Measurements from ENCODE around the gene INTS6.

INTS6 gene

GRCh38 chr13:51477653-51478324, 25.0 kb upstream of the INTS6 start:
- no peak for TF ChIP-seq JUND (IDR thresholded peaks at IDR 0.05; ENCODE audit: low read depth)
- no peak for DNase-seq (ENCODE audit: low read depth in 1 of 2, low spot score in 1 of 2)
- in situ Hi-C loops (cut with HindIII; ENCODE audit: low pct_unique_long_range_greater_than_20kb, low sequenced_read_pairs): no loop called here

GRCh38 chr13:51477149-51477548, 24.3 kb upstream of the INTS6 start:
- in situ Hi-C loops (cut with HindIII; ENCODE audit: low pct_unique_long_range_greater_than_20kb, low sequenced_read_pairs): no loop called here
- no peak for TF ChIP-seq JUND (IDR thresholded peaks at IDR 0.05; ENCODE audit: low read depth)
- no peak for DNase-seq (ENCODE audit: low read depth in 1 of 2, low spot score in 1 of 2)

GRCh38 chr13:51475727-51476501, 23.1 kb upstream of the INTS6 start:
- in situ Hi-C loops (cut with HindIII; ENCODE audit: low pct_unique_long_range_greater_than_20kb, low sequenced_read_pairs): no loop called here
- no peak for DNase-seq (ENCODE audit: low read depth in 1 of 2, low spot score in 1 of 2)
- no peak for TF ChIP-seq JUND (IDR thresholded peaks at IDR 0.05; ENCODE audit: low read depth)

- no peak for TF ChIP-seq JUND (IDR thresholded peaks at IDR 0.05; ENCODE audit: low read depth)
- no peak for DNase-seq (ENCODE audit: low read depth in 1 of 2, low spot score in 1 of 2)
- in situ Hi-C loops (cut with HindIII; ENCODE audit: low pct_unique_long_range_greater_than_20kb, low sequenced_read_pairs): no loop called here
Measured at GRCh38 chr13:51469790-51470189, 17.0 kb upstream of the INTS6 start.

- DNase-seq (ENCODE audit: low read depth in 1 of 2, low spot score in 1 of 2): no peak
Measured at GRCh38 chr13:51467730-51468129, 14.9 kb upstream of the INTS6 start.

GRCh38 chr13:51465124-51465523, 12.3 kb upstream of the INTS6 start:
- in situ Hi-C loops (cut with HindIII; ENCODE audit: low pct_unique_long_range_greater_than_20kb, low sequenced_read_pairs): no loop called here
- no peak for DNase-seq (ENCODE audit: low read depth in 1 of 2, low spot score in 1 of 2)
- no peak for TF ChIP-seq JUND (IDR thresholded peaks at IDR 0.05; ENCODE audit: low read depth)

More at GRCh38 chr13:51467730-51468129, 14.9 kb upstream of the INTS6 start:
- in situ Hi-C loops (cut with HindIII; ENCODE audit: low pct_unique_long_range_greater_than_20kb, low sequenced_read_pairs): no loop called here
- no peak for TF ChIP-seq JUND (IDR thresholded peaks at IDR 0.05; ENCODE audit: low read depth)

- TF ChIP-seq JUND (IDR thresholded peaks at IDR 0.05; ENCODE audit: low read depth): no peak
- in situ Hi-C loops (cut with HindIII; ENCODE audit: low pct_unique_long_range_greater_than_20kb, low sequenced_read_pairs): no loop called here
- no peak for DNase-seq (ENCODE audit: low read depth in 1 of 2, low spot score in 1 of 2)
Measured at GRCh38 chr13:51457086-51457815, 4.4 kb upstream of the INTS6 start.

- no peak for TF ChIP-seq JUND (IDR thresholded peaks at IDR 0.05; ENCODE audit: low read depth)
- in situ Hi-C loops (cut with HindIII; ENCODE audit: low pct_unique_long_range_greater_than_20kb, low sequenced_read_pairs): no loop called here
- DNase-seq (ENCODE audit: low read depth in 1 of 2, low spot score in 1 of 2): no peak
Measured at GRCh38 chr13:51456510-51456909, 3.7 kb upstream of the INTS6 start.

- no peak for TF ChIP-seq JUND (IDR thresholded peaks at IDR 0.05; ENCODE audit: low read depth)
- in situ Hi-C loops (cut with HindIII; ENCODE audit: low pct_unique_long_range_greater_than_20kb, low sequenced_read_pairs): no loop called here
- DNase-seq (ENCODE audit: low read depth in 1 of 2, low spot score in 1 of 2): no peak
Measured at GRCh38 chr13:51455532-51455931, 2.7 kb upstream of the INTS6 start.

GRCh38 chr13:51453959-51454703, 1.3 kb upstream of the INTS6 start:
- in situ Hi-C loops (cut with HindIII; ENCODE audit: low pct_unique_long_range_greater_than_20kb, low sequenced_read_pairs): no loop called here

GRCh38 chr13:51453207-51453958, 547 bp upstream of the INTS6 start:
- in situ Hi-C loops (cut with HindIII; ENCODE audit: low pct_unique_long_range_greater_than_20kb, low sequenced_read_pairs): no loop called here
- no peak for TF ChIP-seq JUND (IDR thresholded peaks at IDR 0.05; ENCODE audit: low read depth)
- peak in 1 of 2 experiments; percentile 72 for DNase-seq (ENCODE audit: low read depth in 1 of 2, low spot score in 1 of 2)

More at GRCh38 chr13:51453959-51454703, 1.3 kb upstream of the INTS6 start:
- peak; percentile 18 to 36 for DNase-seq (ENCODE audit: low read depth in 1 of 2, low spot score in 1 of 2)
- no peak for TF ChIP-seq JUND (IDR thresholded peaks at IDR 0.05; ENCODE audit: low read depth)
